ENCODE data around the gene MAPK6. TPM values are rescaled to one million over a fixed set of nuclear protein-coding genes. Genes with fewer than 3 reads are reported as not detected.
A peak's percentile ranks its signal among the peaks of the same experiment; 100 is the strongest.

MAPK6 gene
- total RNA-seq, 1 donor from 2014 or later = 128 TPM

- Histone ChIP-seq H2AFZ (replicated peaks) (no peak overlapping the region), H3K79me2 (ENCODE audit: low read depth) (no peaks in the 10 kb centered on the region), H3K9me3 (ENCODE audit: low read depth) (no peaks in the 10 kb centered on the region), H3K4me2 (no peak overlapping the region), H3K27ac (no peak overlapping the region), H4K20me1 (ENCODE audit: low read depth) (peaks cover 3% of the 10 kb centered on the region), H3K36me3 (no peaks in the 10 kb centered on the region), H3K4me1 (no peaks in the 10 kb centered on the region), H3F3A (ENCODE audit: low read depth) (peaks cover 13% of the 10 kb centered on the region), H3K9ac (no peak overlapping the region), H3K4me3 (no peak overlapping the region), H3K27me3 (no peaks in the 10 kb centered on the region)
- H3K4me1 Mint-ChIP-seq = no peaks in the 10 kb centered on the region
- H3K27ac Mint-ChIP-seq = no peak overlapping the region
- no peaks in the 10 kb centered on the region for H3K9me3 Mint-ChIP-seq
- H3K27me3 Mint-ChIP-seq (ENCODE audit: insufficient read depth, low read depth) = no peaks in the 10 kb centered on the region
- TF ChIP-seq CTCF (IDR thresholded peaks at IDR 0.05) (no peak), EZH2phosphoT487 (IDR thresholded peaks at IDR 0.05) (no peak), EZH2 (IDR thresholded peaks at IDR 0.05) (no peak)
- DNase-seq (ENCODE audit: low spot score) = no peak
- H3K36me3 Mint-ChIP-seq = peaks cover 19% of the 10 kb centered on the region
- no peak overlapping the region for H3K4me3 Mint-ChIP-seq
Observed at GRCh38 chr15:52068004-52068615, 49.1 kb downstream of the MAPK6 start.

- Histone ChIP-seq H3K9me3 (ENCODE audit: low read depth) (no peaks in the 10 kb centered on the region), H4K20me1 (ENCODE audit: low read depth) (peaks cover 3% of the 10 kb centered on the region), H3K4me2 (no peak overlapping the region), H3K9ac (no peak overlapping the region), H3K79me2 (ENCODE audit: low read depth) (no peaks in the 10 kb centered on the region), H3K36me3 (no peaks in the 10 kb centered on the region), H2AFZ (replicated peaks) (no peak overlapping the region), H3K27ac (no peak overlapping the region), H3F3A (ENCODE audit: low read depth) (peaks cover 13% of the 10 kb centered on the region), H3K4me3 (no peak overlapping the region), H3K4me1 (no peaks in the 10 kb centered on the region), H3K27me3 (no peaks in the 10 kb centered on the region)
- Mint-ChIP-seq H3K27me3 (ENCODE audit: insufficient read depth, low read depth) (no peaks in the 10 kb centered on the region), H3K4me3 (no peak overlapping the region), H3K27ac (no peak overlapping the region), H3K4me1 (no peaks in the 10 kb centered on the region), H3K9me3 (no peaks in the 10 kb centered on the region), H3K36me3 (peaks cover 7% of the 10 kb centered on the region)
- TF ChIP-seq CTCF (IDR thresholded peaks at IDR 0.05) (no peak), EZH2 (IDR thresholded peaks at IDR 0.05) (no peak)
- DNase-seq (ENCODE audit: low spot score) = no peak
Observed at GRCh38 chr15:52069559-52069958, 50.5 kb downstream of the MAPK6 start.

GRCh38 chr15:52071570-52071969, 52.6 kb downstream of the MAPK6 start:
- no peaks in the 10 kb centered on the region for H3K27me3 Mint-ChIP-seq (ENCODE audit: insufficient read depth, low read depth)
- no peaks in the 10 kb centered on the region for H3K79me2 ChIP-seq (ENCODE audit: low read depth)
- no peaks in the 10 kb centered on the region for H3K4me1 ChIP-seq
- no peak overlapping the region for H3K4me3 ChIP-seq
- H2AFZ ChIP-seq (replicated peaks) = no peak overlapping the region
- TF ChIP-seq CTCF (IDR thresholded peaks at IDR 0.05) = no peak
- TF ChIP-seq EZH2 (IDR thresholded peaks at IDR 0.05) = no peak
- TF ChIP-seq EZH2phosphoT487 (IDR thresholded peaks at IDR 0.05) = no peak
- H3K9ac ChIP-seq = no peak overlapping the region
- H3K36me3 ChIP-seq = no peaks in the 10 kb centered on the region
- H3K27ac ChIP-seq = no peak overlapping the region
- H3K27ac Mint-ChIP-seq = peak overlapping the region; percentile 52
- H3K4me2 ChIP-seq = no peak overlapping the region
- H3K9me3 ChIP-seq (ENCODE audit: low read depth) = no peaks in the 10 kb centered on the region
- H3K9me3 Mint-ChIP-seq = no peaks in the 10 kb centered on the region
- peaks cover 3% of the 10 kb centered on the region for H4K20me1 ChIP-seq (ENCODE audit: low read depth)
- H3K4me1 Mint-ChIP-seq = no peaks in the 10 kb centered on the region
- H3K36me3 Mint-ChIP-seq = no peaks in the 10 kb centered on the region
- no peak for DNase-seq (ENCODE audit: low spot score)
- no peak overlapping the region for H3K4me3 Mint-ChIP-seq
- H3F3A ChIP-seq (ENCODE audit: low read depth) = peaks cover 13% of the 10 kb centered on the region
- H3K27me3 ChIP-seq = no peaks in the 10 kb centered on the region
